Measurements from ENCODE around the gene DLG2.

DNA sequence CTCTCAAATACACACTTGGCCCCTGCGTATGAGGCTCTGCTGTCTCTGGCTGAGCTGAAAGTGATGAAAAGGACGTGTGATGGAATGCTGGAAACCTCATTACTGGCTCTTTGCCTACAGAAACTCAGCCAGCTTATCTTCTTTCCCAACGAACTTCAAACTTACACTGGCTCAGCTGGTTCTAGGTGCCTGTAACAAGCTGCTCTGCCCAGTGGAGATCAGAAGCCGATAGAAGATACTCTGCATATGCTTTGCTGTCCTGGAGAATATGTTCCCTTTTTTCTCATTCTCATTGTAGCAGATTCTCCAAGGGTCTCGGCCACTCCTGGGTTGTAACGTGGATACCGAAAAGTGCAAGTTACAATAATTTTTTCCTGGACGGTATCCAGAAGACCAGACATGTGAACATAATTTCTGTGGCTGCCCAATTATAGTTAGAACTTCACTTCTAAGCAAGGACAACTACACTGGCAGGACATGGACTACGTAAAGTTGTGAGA is 1935.6 kb downstream of the DLG2 start:
- TF ChIP-seq POLR2A (IDR thresholded peaks at IDR 0.05; ENCODE audit: low read depth, low read length), result no peak
- TF ChIP-seq POLR2AphosphoS5 (IDR thresholded peaks at IDR 0.05; ENCODE audit: insufficient read depth, low read depth, low read length), result no peak
- TF ChIP-seq, protein P1, sequence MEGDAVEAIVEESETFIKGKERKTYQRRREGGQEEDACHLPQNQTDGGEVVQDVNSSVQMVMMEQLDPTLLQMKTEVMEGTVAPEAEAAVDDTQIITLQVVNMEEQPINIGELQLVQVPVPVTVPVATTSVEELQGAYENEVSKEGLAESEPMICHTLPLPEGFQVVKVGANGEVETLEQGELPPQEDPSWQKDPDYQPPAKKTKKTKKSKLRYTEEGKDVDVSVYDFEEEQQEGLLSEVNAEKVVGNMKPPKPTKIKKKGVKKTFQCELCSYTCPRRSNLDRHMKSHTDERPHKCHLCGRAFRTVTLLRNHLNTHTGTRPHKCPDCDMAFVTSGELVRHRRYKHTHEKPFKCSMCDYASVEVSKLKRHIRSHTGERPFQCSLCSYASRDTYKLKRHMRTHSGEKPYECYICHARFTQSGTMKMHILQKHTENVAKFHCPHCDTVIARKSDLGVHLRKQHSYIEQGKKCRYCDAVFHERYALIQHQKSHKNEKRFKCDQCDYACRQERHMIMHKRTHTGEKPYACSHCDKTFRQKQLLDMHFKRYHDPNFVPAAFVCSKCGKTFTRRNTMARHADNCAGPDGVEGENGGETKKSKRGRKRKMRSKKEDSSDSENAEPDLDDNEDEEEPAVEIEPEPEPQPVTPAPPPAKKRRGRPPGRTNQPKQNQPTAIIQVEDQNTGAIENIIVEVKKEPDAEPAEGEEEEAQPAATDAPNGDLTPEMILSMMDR (IDR thresholded peaks at IDR 0.05; ENCODE audit: extremely low read depth in 1 of 2, insufficient read depth in 1 of 2, low read depth in 1 of 2, low read length in 2 of 2), result no peak
- no peak for TF ChIP-seq EZH2 (IDR thresholded peaks at IDR 0.05; ENCODE audit: borderline replicate concordance, low read depth, low read length, severe bottlenecking)
